LNCaP clone FGC (cell line): Measurements from ENCODE around the gene HKDC1.

Source experiments
- DNase-seq: peaks from one replicate; pipeline ENCODE4 v3.0.0-alpha.2; 2011; ENCODE audit warnings: low read depth
- H3K4me3 ChIP-seq: 2 replicates; pipeline ENCODE4 v1.5.1; 2011; ENCODE audit warnings: mild to moderate bottlenecking, low read depth, low read length, control low read depth
- CTCF ChIP-seq: IDR thresholded peaks from 2 replicates; pipeline ENCODE4 v1.5.1; 2012; ENCODE audit warnings: mild to moderate bottlenecking; ENCODE audit not compliant: control insufficient read depth, insufficient read depth; ENCODE audit errors: extremely low read depth

HKDC1 gene

GRCh38 chr10:69209787-69210484 lies 10.2 kb upstream of the HKDC1 start:
- no peak for TF ChIP-seq CTCF
- no peak overlapping the region for H3K4me3 ChIP-seq
- no peak for DNase-seq

- no peak overlapping the region for H3K4me3 ChIP-seq
- no peak for DNase-seq
- no peak for TF ChIP-seq CTCF
Observed at GRCh38 chr10:69211104-69211503, 9.0 kb upstream of the HKDC1 start.

GRCh38 chr10:69211524-69211923 lies 8.6 kb upstream of the HKDC1 start:
- DNase-seq = no peak
- no peak for TF ChIP-seq CTCF
- H3K4me3 ChIP-seq = no peak overlapping the region

- TF ChIP-seq CTCF = no peak
- no peak for DNase-seq
- no peak overlapping the region for H3K4me3 ChIP-seq
Observed at GRCh38 chr10:69213591-69214311, 6.4 kb upstream of the HKDC1 start.

- no peak overlapping the region for H3K4me3 ChIP-seq
- TF ChIP-seq CTCF = no peak
- DNase-seq = no peak
Observed at GRCh38 chr10:69214666-69215131, 5.4 kb upstream of the HKDC1 start.

- no peak for DNase-seq
- TF ChIP-seq CTCF = no peak
Observed at GRCh38 chr10:69215405-69216171, 4.5 kb upstream of the HKDC1 start.

More at GRCh38 chr10:69215405-69216171, 4.5 kb upstream of the HKDC1 start:
- H3K4me3 ChIP-seq = no peak overlapping the region
